GM12891 (cell line): ENCODE data around the gene KIF19.

Experiments used
- POLR2A ChIP-seq: IDR thresholded peaks from 2 replicates; pipeline ENCODE4 v1.6.1; 2011; ENCODE audit warnings: low read depth, low read length, control low read depth
- POLR2AphosphoS5 ChIP-seq: IDR thresholded peaks from 2 replicates; pipeline ENCODE4 v1.6.1; 2011; ENCODE audit warnings: low read depth, low read length, control low read depth
- SPI1 ChIP-seq: IDR thresholded peaks from 2 replicates; pipeline ENCODE4 v1.6.1; 2011; ENCODE audit warnings: low read depth, low read length, control low read depth
- TAF1 ChIP-seq: IDR thresholded peaks from 2 replicates; pipeline ENCODE4 v1.6.1; 2011; ENCODE audit warnings: low read depth, low read length, control low read depth

GRCh38 chr17:74386386-74386785 is 60.4 kb downstream of the KIF19 start:
- TF ChIP-seq POLR2A (no peak), POLR2AphosphoS5 (no peak), TAF1 (no peak), SPI1 (no peak)
